Adrenal gland (tissue), 5 donors: ENCODE results near the gene CNIH2.

Experiments
- CTCF ChIP-seq, 6 experiments: fragments of 450-650 bp in 4 of 6; fragments of 200-600 bp in 2 of 6; sonication (generic) in 1 of 6; IDR thresholded peaks; 1 replicate in 5 of 6; 2 replicates in 1 of 6; pipeline versions ENCODE4 v1.5.1 to v1.8.0; 2016 to 2021; ENCODE audit warnings: antibody characterized with exemption in 6 of 6, mild to moderate bottlenecking in 2 of 6, moderate library complexity in 1 of 6
- POLR2A ChIP-seq, 2 donors: fragments of 450-650 bp; IDR thresholded peaks; one replicate each; pipeline ENCODE4 v1.6.1; 2017; ENCODE audit warnings: antibody characterized with exemption in 2 of 2, mild to moderate bottlenecking in 2 of 2, moderate library complexity in 1 of 2
- donor health status: DM: no; HTN: no; CAD: no.

- no peak for TF ChIP-seq CTCF (IDR thresholded peaks at IDR 0.05)
- no peak for TF ChIP-seq POLR2A (IDR thresholded peaks at IDR 0.05)
These were observed 552 bp downstream of the CNIH2 start for GRCh38 chr11:66278363-66279091.
